HG03521 (cell line): Measurements from ENCODE around the gene ZSCAN16.

Experiments
- ATAC-seq: cut with Tn5 transposase; IDR thresholded peaks from one replicate; pipeline ENCODE4 v1.9.1; 2021; ENCODE audit warnings: mild to moderate bottlenecking, moderate library complexity; ENCODE audit not compliant: unreplicated experiment

Gene ZSCAN16

DNA sequence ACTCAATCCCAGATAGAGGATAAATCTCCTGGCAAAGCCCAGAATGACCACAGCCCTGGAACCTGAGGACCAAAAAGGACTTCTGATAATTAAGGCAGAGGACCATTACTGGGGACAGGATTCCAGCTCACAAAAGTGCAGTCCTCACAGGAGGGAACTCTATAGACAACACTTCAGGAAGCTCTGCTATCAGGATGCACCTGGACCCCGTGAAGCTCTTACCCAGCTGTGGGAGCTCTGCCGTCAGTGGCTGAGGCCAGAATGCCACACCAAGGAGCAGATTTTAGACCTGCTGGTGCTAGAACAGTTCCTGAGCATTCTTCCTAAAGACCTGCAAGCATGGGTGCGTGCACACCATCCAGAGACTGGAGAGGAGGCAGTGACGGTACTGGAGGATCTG is 992 bp downstream of the ZSCAN16 start:
- no peak for ATAC-seq

DNA sequence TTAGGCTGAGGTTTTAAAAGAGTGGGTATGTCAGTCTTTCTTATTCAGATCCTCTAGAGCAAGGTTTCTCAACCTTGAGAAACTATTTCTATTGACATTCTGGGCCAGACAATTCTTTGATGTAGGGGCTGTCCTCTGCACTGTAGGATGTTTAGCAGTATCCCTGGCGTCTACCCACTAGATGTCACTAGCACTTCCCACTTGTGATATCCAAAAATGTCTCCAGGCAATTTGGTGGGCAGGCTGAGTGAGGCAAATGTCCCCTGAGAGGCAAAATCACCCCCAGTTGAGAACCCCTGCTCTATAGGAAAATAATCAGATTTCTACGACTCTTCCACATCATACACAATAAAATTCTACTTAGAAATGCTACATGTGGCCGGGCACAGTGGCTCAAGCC is 9.6 kb downstream of the ZSCAN16 start:
- no peak for ATAC-seq

DNA sequence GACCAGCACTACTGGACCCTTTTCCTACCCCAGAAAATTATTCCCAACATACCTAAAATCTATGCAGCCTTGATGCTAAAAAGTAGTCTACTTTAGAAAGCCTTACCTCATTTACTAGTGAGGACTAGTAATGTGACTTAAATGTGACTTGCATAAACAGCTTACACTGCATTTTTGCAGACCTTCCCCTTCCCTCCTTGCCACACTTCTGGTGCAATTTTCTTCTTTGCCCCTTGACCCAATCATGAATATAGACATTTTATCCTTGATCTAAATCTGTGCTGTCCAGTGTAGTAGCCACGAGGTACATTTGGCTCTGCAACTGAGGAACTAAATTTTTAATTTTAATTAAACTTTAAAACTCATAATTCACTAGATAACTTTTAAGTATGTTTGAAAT is 10.3 kb downstream of the ZSCAN16 start:
- ATAC-seq: no peak

DNA sequence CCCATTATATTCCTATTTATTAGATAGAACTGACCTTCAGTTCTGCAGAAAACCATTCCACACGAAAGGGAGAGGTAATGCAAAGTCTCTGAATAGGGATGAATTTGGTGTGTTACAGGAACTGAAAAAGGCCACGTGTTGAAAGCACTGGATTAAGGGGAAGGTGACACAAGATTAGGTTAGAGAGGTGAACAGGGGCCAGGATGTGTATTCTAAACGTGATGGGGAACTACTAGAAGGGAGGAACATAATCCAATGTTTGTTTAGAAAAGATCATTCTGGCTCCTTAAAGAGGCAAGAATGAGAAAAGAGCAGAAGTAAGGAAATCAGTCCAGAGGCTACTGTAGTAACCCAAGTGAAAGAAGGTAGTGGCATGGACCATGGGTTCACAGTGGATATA is 11.0 kb downstream of the ZSCAN16 start:
- ATAC-seq: no peak

DNA sequence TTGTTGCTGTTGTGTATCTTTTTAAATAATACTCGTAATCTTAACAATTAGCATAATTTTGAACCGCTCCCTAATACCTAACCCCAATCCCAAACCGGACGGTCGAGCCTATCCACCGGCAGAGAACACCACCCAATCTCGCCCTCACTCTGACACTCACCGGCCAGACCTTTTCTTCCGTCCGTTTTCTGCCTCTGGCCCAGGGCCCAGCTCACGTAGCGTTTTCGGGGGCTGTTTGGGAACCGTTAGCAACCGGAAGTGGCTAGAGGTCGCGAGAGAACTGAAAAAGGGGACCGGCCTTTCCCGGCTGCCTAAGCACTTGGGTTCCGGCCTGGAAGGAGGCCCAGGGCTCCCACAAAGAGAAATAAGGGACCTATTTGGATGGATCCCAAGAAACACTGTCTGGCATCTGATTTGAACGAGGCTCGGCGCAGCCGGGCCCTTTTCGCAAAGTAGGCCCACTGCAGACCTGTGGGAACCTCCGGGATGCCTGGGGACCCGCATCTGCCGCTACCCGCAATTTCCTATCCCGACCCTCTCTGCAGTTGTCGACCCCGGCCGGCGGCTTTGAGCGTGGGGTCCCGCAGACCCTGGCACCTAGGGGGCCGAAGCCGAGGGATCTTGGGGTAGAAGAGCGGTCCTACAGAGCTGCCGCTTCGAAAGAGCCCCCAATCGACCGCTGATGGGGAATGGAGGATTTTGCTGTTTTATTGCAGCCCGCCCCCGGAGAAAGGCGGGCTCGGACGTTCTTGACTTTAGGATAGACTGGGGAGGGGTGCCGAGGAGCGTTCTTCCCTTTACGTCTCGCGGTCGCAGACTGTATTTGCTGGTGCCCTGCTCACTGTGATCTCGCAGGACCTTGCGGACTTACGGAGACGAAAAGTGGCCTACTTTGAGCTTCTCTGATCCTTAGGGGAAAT is 12.4 kb downstream of the ZSCAN16 start:
- peak; percentile 56 for ATAC-seq

DNA sequence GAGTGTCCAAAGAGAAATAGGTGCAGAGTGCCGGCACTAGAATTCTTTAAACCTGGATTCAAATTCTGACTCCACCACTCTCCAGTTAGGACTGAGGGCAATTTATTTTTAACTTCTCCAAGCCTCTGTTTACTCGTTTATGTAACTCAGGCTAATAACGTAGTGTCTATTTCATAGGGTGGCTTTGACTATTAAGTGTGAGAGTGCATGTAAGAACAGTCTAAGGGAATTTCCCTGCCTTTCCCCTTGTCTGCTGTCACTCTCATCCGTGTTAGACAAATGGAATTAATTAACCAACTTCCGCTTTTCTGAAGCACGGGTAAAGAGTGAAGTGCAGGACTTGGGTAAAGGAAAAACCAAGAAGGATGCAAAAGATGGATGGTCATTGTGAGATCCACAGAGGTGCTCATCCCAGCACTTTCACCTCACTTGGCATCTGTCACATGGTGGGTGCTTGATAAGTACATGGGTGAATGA is 13.1 kb downstream of the ZSCAN16 start:
- ATAC-seq: no peak

- ATAC-seq: no peak
Measured at GRCh38 chr6:28139860-28140543, 15.6 kb downstream of the ZSCAN16 start.

DNA sequence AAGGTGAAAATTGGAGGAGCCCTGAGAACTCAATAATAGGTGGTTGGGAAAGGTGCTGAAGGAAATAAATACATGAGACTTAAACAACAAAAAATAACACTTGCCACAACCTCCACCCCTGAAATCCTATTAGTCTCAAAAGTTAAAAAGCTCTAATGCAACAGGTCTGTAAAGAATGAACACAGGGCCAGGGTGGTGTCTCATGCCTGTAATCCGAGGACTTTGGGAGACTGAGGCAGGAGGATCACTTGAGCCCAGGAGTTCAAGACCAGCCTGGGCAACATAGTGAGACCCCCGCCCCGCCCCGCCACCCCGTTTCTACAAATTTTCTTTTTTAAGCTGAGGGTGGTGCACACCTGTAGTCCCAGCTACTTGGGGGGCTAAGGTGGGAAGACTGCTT is 16.2 kb downstream of the ZSCAN16 start:
- no peak for ATAC-seq

DNA sequence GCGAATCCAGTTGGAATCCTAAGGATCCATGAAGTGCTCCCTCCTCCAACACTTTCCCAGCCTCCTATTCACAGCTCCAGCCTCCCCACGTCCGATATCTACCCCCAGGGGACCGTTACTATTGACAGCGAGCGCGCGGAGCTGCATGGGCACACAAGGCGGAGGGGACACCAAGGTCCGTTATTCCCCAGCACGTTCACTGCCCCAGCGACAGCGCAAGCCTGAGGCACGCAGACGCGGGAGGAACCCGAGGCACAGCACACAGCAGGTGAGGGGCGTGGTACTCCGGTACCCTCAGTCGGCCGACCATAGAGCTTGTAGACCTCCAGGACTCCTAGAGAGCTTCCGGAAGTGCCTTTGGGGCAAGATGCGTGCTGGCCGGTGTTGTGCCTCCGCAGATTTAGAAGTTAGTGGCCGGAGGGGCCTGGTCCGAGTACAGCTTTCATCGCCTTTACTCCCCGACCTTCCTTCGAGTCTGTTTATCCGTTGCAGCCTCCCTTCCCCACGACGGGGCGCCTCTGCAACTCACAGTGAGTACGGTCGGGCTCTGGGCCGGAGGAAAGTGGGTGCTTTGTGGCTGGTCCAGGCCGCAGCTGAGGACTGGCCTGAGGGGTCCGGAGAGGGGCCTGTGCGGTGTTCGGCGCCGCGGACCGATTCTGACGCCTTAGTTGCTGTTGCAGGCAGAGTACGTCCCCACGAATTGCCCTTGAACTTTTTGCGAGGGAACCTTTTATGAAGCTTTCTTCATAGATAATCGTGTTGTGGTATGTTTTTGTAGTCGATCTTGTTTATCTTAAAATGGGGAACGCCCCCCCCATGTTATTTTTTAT is 17.3 kb downstream of the ZSCAN16 start, which contains the start of gene ZKSCAN8:
TSS of gene ZKSCAN8 (plus strand) at position 384 of the 830 bp plus-strand sequence. CDS start 6,525 bp downstream, outside the sequence.
- ATAC-seq: peak; percentile 79

DNA sequence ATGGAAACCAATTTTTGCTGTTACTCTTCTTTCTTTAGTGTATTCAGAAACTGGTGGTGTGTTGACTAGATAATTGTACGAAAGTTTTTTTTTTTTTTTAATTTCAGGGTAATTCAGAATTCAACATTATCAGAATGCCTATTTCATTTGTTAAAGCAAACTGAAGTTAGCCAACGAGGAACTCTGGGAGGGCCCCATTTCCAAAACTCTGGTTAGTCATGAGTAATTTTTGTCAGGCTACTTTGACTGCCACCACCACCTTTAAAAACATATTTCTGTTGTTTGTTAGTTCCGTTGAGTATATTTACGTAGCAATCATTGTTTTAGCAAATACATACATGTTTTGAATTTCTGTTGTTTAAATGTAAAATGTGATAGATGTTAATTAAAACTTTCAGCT is 18.0 kb downstream of the ZSCAN16 start:
- no peak for ATAC-seq

GRCh38 chr6:28145231-28145630 is 20.8 kb downstream of the ZSCAN16 start:
- no peak for ATAC-seq

DNA sequence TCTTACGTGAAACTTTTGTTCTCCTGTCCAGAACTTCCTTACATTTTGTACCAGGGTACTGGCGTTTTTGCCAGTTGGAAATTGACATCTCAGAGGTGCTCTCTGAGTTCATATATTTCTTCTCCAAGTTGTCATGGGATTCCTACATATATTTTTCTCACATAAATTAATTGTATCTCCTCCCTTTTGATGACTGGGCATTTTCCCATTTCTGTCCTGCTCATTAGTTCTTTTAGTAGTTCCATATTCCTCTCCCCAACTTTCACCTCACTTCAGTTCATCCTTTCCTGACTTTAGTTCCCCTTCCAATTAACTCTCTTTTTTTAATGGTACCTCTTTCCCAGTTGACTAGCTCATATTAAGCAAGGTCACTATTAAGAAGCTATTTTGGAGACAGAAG is 28.1 kb downstream of the ZSCAN16 start:
- ATAC-seq: no peak

DNA sequence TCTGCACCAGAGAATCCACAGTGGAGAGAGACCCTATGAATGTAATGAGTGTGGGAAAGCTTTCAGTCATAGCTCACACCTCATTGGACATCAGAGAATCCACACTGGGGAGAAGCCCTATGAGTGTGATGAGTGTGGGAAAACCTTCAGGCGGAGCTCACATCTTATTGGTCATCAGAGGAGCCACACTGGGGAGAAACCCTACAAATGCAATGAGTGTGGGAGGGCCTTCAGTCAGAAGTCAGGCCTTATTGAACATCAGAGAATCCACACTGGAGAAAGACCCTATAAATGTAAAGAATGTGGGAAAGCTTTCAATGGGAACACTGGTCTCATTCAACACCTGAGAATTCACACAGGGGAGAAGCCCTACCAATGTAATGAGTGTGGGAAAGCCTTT is 29.1 kb downstream of the ZSCAN16 start:
- no peak for ATAC-seq

GRCh38 chr6:28154357-28154756 is 29.9 kb downstream of the ZSCAN16 start:
- no peak for ATAC-seq

- ATAC-seq: no peak
Measured at GRCh38 chr6:28158318-28158717, 33.9 kb downstream of the ZSCAN16 start.

DNA sequence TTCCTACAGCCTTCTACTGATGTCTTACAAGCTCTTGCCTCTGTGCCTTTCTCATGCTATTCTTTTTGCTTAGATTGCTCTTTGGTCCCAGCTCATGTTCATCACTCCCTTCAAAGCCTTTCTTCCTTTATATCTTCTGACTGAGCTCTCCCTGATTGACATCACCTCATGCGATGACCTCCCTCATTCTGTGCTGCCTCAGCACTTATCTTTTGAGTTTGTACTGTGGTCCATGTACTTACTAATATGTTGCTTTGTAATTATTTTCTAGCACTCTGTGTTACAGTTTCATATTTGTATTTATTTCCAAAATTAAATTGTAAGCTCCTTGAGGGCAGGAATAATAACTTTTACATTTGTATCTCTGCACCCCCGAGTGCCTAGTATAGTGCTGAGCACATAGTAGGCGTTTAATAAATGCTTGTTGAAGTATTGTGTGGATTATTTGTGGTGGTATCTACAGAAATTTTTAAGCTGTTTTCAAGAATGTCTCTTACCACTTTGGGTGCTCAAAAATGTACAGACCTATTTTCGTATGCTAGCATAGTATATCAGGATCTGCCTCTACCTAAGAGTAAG is 34.7 kb downstream of the ZSCAN16 start:
- ATAC-seq: no peak

DNA sequence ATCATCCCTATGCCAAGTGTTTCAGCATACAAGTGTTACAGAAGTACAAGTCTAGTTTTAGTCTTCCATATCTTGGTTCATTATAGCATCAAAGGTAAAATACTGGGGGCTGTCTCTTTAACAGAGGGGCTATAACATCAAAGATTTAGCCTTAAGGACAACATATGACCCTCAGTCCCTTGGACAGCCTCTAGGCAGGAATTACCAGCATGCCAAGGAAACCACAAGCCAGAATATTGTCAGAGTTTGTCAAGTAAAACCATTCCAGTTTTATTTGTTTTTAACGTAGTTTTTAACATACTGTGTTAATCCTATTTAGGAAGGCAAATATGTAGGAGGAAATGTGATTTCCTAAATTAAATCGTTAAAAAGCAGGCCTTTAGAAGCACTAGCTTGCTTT is 35.8 kb downstream of the ZSCAN16 start:
- no peak for ATAC-seq

DNA sequence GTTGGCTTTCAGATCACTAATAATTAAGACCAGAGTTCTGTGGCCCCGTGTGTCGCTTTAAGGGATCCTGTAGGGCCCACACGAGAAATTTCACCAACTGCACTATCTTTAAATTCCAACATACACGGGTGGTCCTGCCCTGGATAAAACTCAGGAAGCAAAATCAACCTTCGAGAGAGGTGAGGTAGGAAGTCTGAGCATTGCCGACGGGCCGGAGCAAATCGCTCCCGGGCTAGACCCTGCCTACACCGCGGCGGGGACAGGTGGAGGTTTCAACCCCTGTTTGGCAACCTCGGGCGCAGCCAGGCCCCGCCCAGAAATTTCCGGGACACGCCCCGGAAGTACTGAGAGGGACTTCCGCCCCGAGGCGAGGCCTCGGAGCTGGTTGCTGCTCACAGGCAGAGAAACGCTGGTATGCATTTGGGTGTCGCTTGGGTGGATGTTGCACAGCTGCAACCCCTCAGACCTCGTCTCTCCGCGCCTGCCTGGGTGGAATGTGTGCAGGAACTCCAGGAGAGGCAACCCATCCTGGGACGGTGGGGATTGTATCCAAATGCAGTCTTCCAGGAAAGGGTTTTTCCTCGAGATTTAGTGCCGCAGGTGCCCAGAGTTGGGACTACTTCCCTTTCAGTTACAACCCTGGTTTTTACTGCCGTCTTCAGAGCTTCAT is 37.1 kb downstream of the ZSCAN16 start:
- peak; percentile 96 for ATAC-seq

DNA sequence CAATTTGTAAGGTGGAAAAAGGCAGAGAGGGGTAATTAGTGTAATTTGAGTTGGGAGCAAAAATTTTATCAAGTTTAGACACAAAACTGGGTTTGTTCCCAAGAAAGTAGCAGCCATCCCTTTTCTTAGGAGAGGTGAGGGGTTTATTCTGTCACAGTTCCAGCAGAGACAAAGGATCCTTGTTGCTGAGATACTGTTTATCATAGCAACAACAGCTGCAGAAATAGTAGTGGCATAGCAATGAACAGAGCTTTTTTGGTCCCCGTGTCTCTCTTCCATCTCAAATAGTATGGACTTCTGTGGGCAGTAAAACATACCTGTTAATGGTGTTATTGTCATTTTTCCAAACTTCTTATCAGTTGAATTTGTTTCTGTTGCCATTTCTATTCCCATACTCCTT is 41.2 kb downstream of the ZSCAN16 start:
- no peak for ATAC-seq

DNA sequence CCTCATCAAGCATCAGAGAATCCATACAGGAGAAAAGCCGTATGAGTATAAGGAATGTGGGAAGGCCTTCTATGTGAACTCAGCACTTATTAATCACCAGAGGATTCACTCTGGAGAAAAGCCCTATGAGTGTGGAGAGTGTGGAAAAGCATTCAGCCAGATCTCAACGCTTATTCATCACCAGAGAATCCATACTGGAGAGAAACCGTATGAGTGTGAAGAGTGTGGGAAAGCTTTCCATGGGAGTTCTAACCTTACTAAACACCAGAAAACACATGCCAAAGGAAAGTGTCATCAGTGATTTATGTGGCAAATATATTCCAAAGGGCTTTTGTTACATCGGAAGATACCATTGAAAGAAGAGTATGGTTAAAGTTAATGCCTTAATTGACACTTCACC is 42.7 kb downstream of the ZSCAN16 start:
- ATAC-seq: no peak
